Measurements from ENCODE around the gene PRR3. TPM values are rescaled to one million over a fixed set of nuclear protein-coding genes. Genes with fewer than 3 reads are reported as not detected.

Gene PRR3
- total RNA-seq, 1 donor from 2014 or later = 13.6 TPM

Small RNA genes lying within 50 kb of the gene (small RNA-seq; reads per million reads assigned to genes)
- gene MIR877 = 0.81 reads per million, percentile 68 among the genes with 10 or more reads in this experiment

Other genes starting within 250 kb of the PRR3 start
- 10.0 TPM for gene TRIM39, start 230.4 kb upstream of the PRR3 start, total RNA-seq
- gene RPP21, start 212.1 kb upstream of the PRR3 start, total RNA-seq = 12.8 TPM
- 29.8 TPM for gene HLA-E, start 67.8 kb upstream of the PRR3 start, total RNA-seq
- gene GNL1, start 806 bp upstream of the PRR3 start, total RNA-seq = 38.1 TPM
- 17.5 TPM for gene ABCF1, start 14.1 kb downstream of the PRR3 start, total RNA-seq
- gene PPP1R10, start 59.9 kb downstream of the PRR3 start, total RNA-seq = 55.7 TPM
- 39.9 TPM for gene MRPS18B, start 60.5 kb downstream of the PRR3 start, total RNA-seq
- gene ATAT1, start 69.6 kb downstream of the PRR3 start, total RNA-seq = 38.4 TPM
- gene C6orf136, start 89.8 kb downstream of the PRR3 start, total RNA-seq = 18.4 TPM
- gene DHX16, start 115.7 kb downstream of the PRR3 start, total RNA-seq = 20.9 TPM
- 34.5 TPM for gene PPP1R18, start 129.3 kb downstream of the PRR3 start, total RNA-seq
- gene NRM, start 133.7 kb downstream of the PRR3 start, total RNA-seq = 1.2 TPM
- 12.5 TPM for gene MDC1, start 160.0 kb downstream of the PRR3 start, total RNA-seq
- 1,190 TPM for gene TUBB, start 163.1 kb downstream of the PRR3 start, total RNA-seq
- gene FLOT1, start 185.4 kb downstream of the PRR3 start, total RNA-seq = 43.4 TPM
- gene IER3, start 187.3 kb downstream of the PRR3 start, total RNA-seq = 3.0 TPM